Measurements from ENCODE around the gene LRPPRC.

LRPPRC gene

DNA sequence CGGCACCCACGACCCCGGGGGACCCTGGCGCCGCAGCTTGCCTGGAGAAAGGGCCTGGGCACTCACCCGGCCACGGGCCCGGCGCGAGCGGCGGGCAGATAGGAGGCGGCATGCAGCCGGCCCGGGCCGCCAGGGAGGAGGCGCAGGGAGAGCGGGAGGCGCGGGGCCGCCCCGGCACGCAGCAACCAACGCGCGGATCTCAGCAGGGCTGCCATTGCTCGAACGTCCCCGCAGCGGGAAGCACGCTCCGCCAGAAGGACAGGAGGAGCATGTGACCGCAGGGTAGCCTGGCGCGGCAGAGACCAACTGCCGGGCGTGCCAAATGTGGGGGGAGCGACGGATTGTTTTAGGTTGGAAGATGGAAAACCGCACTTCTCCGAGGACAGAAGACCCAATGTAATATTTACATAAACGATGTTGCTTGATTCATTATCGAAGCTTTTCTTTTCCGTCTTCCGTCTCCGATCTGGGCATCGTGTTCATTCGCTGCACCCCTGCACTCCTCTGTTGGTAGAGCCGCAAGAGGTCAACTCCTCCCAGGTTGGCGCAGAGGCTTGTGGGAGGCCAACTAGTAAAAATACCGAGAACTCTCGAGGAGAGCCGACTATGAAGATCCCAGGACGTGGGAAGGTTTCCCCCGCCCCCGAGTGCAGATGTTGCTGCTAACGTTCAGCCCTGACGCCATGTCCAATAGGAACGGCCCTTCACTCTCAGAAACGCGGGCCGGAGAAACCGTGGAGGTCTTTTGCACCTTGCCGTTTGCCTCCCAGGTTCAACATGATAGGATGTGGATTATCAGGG lies at the start of gene LRPPRC:
LRPPRC (minus strand) TSS at position 257 of the 801 bp plus-strand sequence; CDS start at position 215, 42 bp downstream.
- TF ChIP-seq, protein P1, sequence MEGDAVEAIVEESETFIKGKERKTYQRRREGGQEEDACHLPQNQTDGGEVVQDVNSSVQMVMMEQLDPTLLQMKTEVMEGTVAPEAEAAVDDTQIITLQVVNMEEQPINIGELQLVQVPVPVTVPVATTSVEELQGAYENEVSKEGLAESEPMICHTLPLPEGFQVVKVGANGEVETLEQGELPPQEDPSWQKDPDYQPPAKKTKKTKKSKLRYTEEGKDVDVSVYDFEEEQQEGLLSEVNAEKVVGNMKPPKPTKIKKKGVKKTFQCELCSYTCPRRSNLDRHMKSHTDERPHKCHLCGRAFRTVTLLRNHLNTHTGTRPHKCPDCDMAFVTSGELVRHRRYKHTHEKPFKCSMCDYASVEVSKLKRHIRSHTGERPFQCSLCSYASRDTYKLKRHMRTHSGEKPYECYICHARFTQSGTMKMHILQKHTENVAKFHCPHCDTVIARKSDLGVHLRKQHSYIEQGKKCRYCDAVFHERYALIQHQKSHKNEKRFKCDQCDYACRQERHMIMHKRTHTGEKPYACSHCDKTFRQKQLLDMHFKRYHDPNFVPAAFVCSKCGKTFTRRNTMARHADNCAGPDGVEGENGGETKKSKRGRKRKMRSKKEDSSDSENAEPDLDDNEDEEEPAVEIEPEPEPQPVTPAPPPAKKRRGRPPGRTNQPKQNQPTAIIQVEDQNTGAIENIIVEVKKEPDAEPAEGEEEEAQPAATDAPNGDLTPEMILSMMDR (IDR thresholded peaks at IDR 0.05; ENCODE audit: insufficient read depth, low read length, poor library complexity, severe bottlenecking) = no peak
- Histone ChIP-seq H3K4me3 (replicated peaks; ENCODE audit: low read depth, low read length) (peak within 1 kb of the TSS; percentile 97), H3K27me3 (replicated peaks; ENCODE audit: control insufficient read depth, insufficient read depth, low read length) (no peaks in the 10 kb centered on the region), H3K36me3 (ENCODE audit: control insufficient read depth, insufficient read depth, low read length) (peaks cover 3% of the 10 kb centered on the region)
- peak; percentile 89 for DNase-seq (ENCODE audit: extremely low read depth, insufficient read length)

DNA sequence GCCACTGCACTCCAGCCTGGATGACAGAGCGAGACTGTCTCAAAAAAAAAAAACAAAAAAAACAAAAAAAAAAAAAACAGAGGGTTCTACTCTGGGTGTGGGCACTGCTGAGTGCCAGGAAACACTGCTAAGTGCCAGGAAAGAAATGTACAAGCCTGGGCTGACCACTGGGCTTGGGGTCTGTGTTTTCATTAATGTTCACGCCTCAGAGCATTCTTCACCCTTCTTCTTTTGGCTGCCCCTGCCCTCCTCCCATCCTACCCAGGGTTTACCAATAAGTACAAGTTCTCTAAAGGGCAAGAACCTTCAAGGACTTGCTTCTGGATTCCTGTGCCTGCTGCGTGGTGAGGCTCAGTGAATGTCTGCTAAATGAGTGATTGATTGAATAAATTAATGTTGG lies 49.3 kb upstream of the LRPPRC start:
- Histone ChIP-seq H3K36me3 (ENCODE audit: control insufficient read depth, insufficient read depth, low read length) (no peaks in the 10 kb centered on the region), H3K4me3 (replicated peaks; ENCODE audit: low read depth, low read length) (no peak overlapping the region), H3K27me3 (replicated peaks; ENCODE audit: control insufficient read depth, insufficient read depth, low read length) (no peaks in the 10 kb centered on the region; the same call in 1 of the 2 replicates)
- TF ChIP-seq, protein P1 (IDR thresholded peaks at IDR 0.05; ENCODE audit: insufficient read depth, low read length, poor library complexity, severe bottlenecking) = no peak
- no peak for DNase-seq (ENCODE audit: extremely low read depth, insufficient read length)

DNA sequence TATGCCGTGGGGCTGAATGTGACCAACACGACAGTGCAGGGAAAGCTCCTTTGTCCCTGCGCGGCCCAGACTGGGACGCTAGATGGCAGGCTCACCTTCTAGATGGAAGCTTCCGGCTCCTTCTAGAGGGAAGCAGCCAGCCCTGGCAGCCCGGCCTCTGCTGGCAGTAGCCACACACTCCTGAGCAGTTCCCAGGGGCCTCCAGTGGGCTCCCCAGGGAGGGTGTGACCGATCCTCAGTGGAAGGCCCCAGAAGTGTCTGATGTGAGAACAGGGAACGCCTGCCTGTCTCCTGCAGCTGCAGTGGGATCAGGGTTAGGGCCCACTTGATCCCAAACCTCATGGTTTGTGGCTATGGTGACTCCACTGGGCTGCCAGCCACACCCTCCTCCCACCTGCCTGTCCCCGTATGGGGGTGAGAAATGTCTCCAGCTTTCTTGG lies 48.5 kb upstream of the LRPPRC start:
- DNase-seq (ENCODE audit: extremely low read depth, insufficient read length) = peak; percentile 64
- TF ChIP-seq, protein P1 (IDR thresholded peaks at IDR 0.05; ENCODE audit: insufficient read depth, low read length, poor library complexity, severe bottlenecking) = peak; percentile 99
- Histone ChIP-seq H3K4me3 (replicated peaks; ENCODE audit: low read depth, low read length) (no peak overlapping the region), H3K36me3 (ENCODE audit: control insufficient read depth, insufficient read depth, low read length) (no peaks in the 10 kb centered on the region), H3K27me3 (replicated peaks; ENCODE audit: control insufficient read depth, insufficient read depth, low read length) (no peaks in the 10 kb centered on the region; the same call in 1 of the 2 replicates)

DNA sequence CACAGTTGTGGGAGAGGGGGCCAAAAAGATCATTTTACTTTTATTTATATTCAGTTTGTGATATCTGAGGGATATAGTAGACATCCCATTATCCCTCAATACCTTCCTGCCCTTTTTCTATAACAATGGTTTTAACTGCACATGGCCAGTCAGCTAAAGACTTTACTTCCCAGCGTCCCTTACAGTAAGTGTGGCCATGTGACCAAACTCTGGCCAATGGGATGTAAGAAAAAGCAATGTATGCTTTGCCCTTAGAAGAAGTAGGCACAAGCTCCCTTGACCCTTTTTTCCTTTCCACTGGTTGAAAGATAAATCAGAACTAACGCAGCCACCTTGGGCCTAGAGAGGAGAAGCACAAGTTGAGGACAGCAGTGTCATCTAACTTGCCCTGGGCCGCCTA lies 44.6 kb upstream of the LRPPRC start:
- DNase-seq (ENCODE audit: extremely low read depth, insufficient read length) = no peak
- Histone ChIP-seq H3K27me3 (replicated peaks; ENCODE audit: control insufficient read depth, insufficient read depth, low read length) (no peaks in the 10 kb centered on the region), H3K4me3 (replicated peaks; ENCODE audit: low read depth, low read length) (no peak overlapping the region), H3K36me3 (ENCODE audit: control insufficient read depth, insufficient read depth, low read length) (no peaks in the 10 kb centered on the region)
- TF ChIP-seq, protein P1 (IDR thresholded peaks at IDR 0.05; ENCODE audit: insufficient read depth, low read length, poor library complexity, severe bottlenecking) = no peak

DNA sequence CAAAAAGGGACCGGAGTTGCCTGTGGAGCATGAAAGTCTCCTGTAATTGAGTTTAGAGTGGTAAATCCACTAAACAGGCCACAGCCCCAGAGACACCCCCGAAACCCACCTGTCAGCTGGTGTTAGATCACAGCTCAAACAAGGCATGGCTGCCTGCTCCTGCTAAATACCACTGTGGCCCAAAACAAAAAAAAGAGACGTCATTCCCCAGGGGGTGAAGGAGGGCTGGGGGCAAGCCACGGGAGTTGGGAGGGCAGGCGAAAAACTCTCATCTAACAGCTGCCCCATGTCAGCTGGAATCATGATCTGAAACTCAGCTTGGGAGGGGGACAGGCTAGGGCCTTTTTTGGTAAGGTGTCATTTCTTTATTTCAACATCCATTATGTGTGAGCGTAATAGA lies 42.5 kb upstream of the LRPPRC start:
- TF ChIP-seq, protein P1 (IDR thresholded peaks at IDR 0.05; ENCODE audit: insufficient read depth, low read length, poor library complexity, severe bottlenecking) = no peak
- H3K27me3 ChIP-seq (replicated peaks; ENCODE audit: control insufficient read depth, insufficient read depth, low read length) = no peaks in the 10 kb centered on the region
- no peak overlapping the region for H3K4me3 ChIP-seq (replicated peaks; ENCODE audit: low read depth, low read length)
- no peak for DNase-seq (ENCODE audit: extremely low read depth, insufficient read length)
- H3K36me3 ChIP-seq (ENCODE audit: control insufficient read depth, insufficient read depth, low read length) = no peaks in the 10 kb centered on the region

Data from GM06990 (cell line).